Kidney (tissue), 14 donors: Measurements from ENCODE around the gene MBIP. TPM values are rescaled to one million over a fixed set of nuclear protein-coding genes. Genes with fewer than 3 reads are reported as not detected.

Experiments used
- DNase-seq, 5 donors: peaks; one replicate each; pipeline ENCODE4 v3.0.0-alpha.2; 2013 to 2020
- FAIRE-seq: peaks from 2 replicates; lab custom pipeline; 2012; peaks lifted over from hg19 to GRCh38; lab: Jason Lieb, UNC
- H3K27ac ChIP-seq, 2 donors: one replicate each; pipeline ENCODE4 v1.7.0; 2013; ENCODE audit warnings: low read depth in 2 of 2, low read length in 2 of 2, inconsistent platforms in 1 of 2
- H3K27me3 ChIP-seq: one replicate; pipeline ENCODE4 v1.7.1; 2013; ENCODE audit warnings: low read length, inconsistent platforms; ENCODE audit not compliant: control insufficient read depth, insufficient read depth
- H3K36me3 ChIP-seq, 3 donors: one replicate each; pipeline versions ENCODE4 v1.7.0 to v1.7.1; 2013; ENCODE audit warnings: low read length in 3 of 3, control low read depth in 1 of 3, inconsistent platforms in 1 of 3; ENCODE audit not compliant: insufficient read depth in 3 of 3, control insufficient read depth in 2 of 3
- H3K4me1 ChIP-seq, 3 donors: one replicate each; pipeline versions ENCODE4 v1.7.0 to v1.7.1; 2013; ENCODE audit warnings: low read length in 3 of 3, inconsistent platforms in 1 of 3, low read depth in 1 of 3; ENCODE audit not compliant: control insufficient read depth in 2 of 3, insufficient read depth in 2 of 3
- H3K4me3 ChIP-seq, 3 donors: one replicate each; pipeline versions ENCODE4 v1.7.0 to v1.8.1; 2013; ENCODE audit warnings: low read length in 3 of 3, control low read depth in 1 of 3, inconsistent platforms in 1 of 3
- H3K9ac ChIP-seq, 3 donors: one replicate each; pipeline versions ENCODE4 v1.7.0 to v1.7.1; 2013; ENCODE audit warnings: low read length in 3 of 3, control low read depth in 1 of 3, inconsistent platforms in 1 of 3
- H3K9me3 ChIP-seq, 3 donors: one replicate each; pipeline versions ENCODE4 v1.7.0 to v1.7.1; 2013; ENCODE audit warnings: low read length in 3 of 3, control low read depth in 1 of 3, inconsistent platforms in 1 of 3; ENCODE audit not compliant: control insufficient read depth in 2 of 3, insufficient read depth in 1 of 3
- CTCF ChIP-seq: IDR thresholded peaks from 3 replicates; pipeline ENCODE4 v1.5.1; 2012; ENCODE audit warnings: mild to moderate bottlenecking, moderate library complexity, borderline replicate concordance; ENCODE audit not compliant: insufficient read depth; ENCODE audit errors: extremely low read depth
- intact Hi-C: fragments of 100-400 bp; cut with DNase I; formaldehyde crosslinking; loops from one replicate; pipeline ENCODE4 v1.11.1; 2022
- polyA plus RNA-seq: library from polyadenylated mRNA; stranded (reverse); fragments of 350-450 nt; fragmentation: Illumina TruSeq; extraction: RNeasy Lipid Tissue Mini Kit (QIAGEN cat#74804); gene quantifications from one replicate; pipeline ENCODE4 v1.2.3, GENCODE V29; 2014; ENCODE audit warnings: low read depth, low replicate concordance; ENCODE audit not compliant: insufficient read depth
- total RNA-seq: library from RNA; stranded (reverse); fragmentation: NEBNext Ultra II Directional; extraction: Animal tissue kit (Norgen Biotek cat#: 25700); gene quantifications from one replicate; pipeline ENCODE4 v1.2.1, GENCODE V29; 2021
- donor health status: control.
- donor health status: control.
- donor health status: control.
- donor health status: control.
- donor health status: control.
- donor health status: DM: yes; HTN: yes; CAD: no.
- donor health status: Normal renal cell carcinoma (clear cell type).

Gene MBIP
- total and polyA plus RNA-seq, 2 donors from 2014 or later: 21.4 to 28.8 TPM

GRCh38 chr14:36256126-36256801 is 64.2 kb downstream of the MBIP start:
- FAIRE-seq: no peak
- Histone ChIP-seq H3K27ac (no peak overlapping the region), H3K36me3 (no peaks in the 10 kb centered on the region), H3K9me3 (no peaks in the 10 kb centered on the region), H3K9ac (no peak overlapping the region), H3K4me3 (no peak overlapping the region), H3K27me3 (no peaks in the 10 kb centered on the region), H3K4me1 (no peaks in the 10 kb centered on the region)
- intact Hi-C loops: no loop called here
- TF ChIP-seq CTCF: no peak
- no peak for DNase-seq

- TF ChIP-seq CTCF: peak; percentile 24
- no peak overlapping the region for H3K9ac ChIP-seq
- H3K27me3 ChIP-seq: no peaks in the 10 kb centered on the region
- DNase-seq (peak in 3 of 5 donors; percentile 49 to 77 (median 70)), FAIRE-seq (no peak)
- no peaks in the 10 kb centered on the region for H3K4me1 ChIP-seq
- intact Hi-C loops: no loop called here
- H3K36me3 ChIP-seq: no peaks in the 10 kb centered on the region
- no peak overlapping the region for H3K4me3 ChIP-seq
- no peak overlapping the region for H3K27ac ChIP-seq
- no peaks in the 10 kb centered on the region for H3K9me3 ChIP-seq
Observed at GRCh38 chr14:36254020-36254624, 66.3 kb downstream of the MBIP start.

Other genes starting within 250 kb of the MBIP start
- gene PTCSC3, start 143.9 kb downstream of the MBIP start, total RNA-seq: not detected
- 6.4 TPM for gene PTCSC3, start 143.9 kb downstream of the MBIP start, polyA plus RNA-seq
- not detected for gene NKX2-1, start 199.6 kb upstream of the MBIP start, total RNA-seq
- gene NKX2-1, start 199.6 kb upstream of the MBIP start, polyA plus RNA-seq: not detected